H9 (cell line): Measurements from ENCODE around the gene OSBPL8. TPM values are rescaled to one million over a fixed set of nuclear protein-coding genes. Genes with fewer than 3 reads are reported as not detected.

ENCODE experiments used
- DNase-seq: peaks from one replicate; pipeline ENCODE4 v3.0.0-alpha.2; 2017
- H2AFZ ChIP-seq: one replicate; pipeline ENCODE4 v1.6.1; 2013; ENCODE audit warnings: mild to moderate bottlenecking, low read length, control low read depth, moderate library complexity
- H2AK5ac ChIP-seq: 2 replicates; pipeline ENCODE4 v1.6.1; 2013; ENCODE audit warnings: low read length, control low read depth, mixed read lengths; ENCODE audit not compliant: insufficient read length
- H2BK120ac ChIP-seq: one replicate; pipeline ENCODE4 v1.6.1; 2013; ENCODE audit warnings: low read depth, mild to moderate bottlenecking, low read length, control low read depth, inconsistent platforms; ENCODE audit not compliant: poor library complexity, severe bottlenecking
- H2BK12ac ChIP-seq: 2 replicates; pipeline ENCODE4 v1.6.1; 2013; ENCODE audit warnings: low read length, control low read depth, mixed read lengths, low read depth; ENCODE audit not compliant: insufficient read length
- H2BK15ac ChIP-seq: 2 replicates; pipeline ENCODE4 v1.6.1; 2013; ENCODE audit warnings: low read depth, low read length, control low read depth
- H2BK20ac ChIP-seq: one replicate; pipeline ENCODE4 v1.6.1; 2013; ENCODE audit warnings: low read depth, mild to moderate bottlenecking, low read length, control low read depth, inconsistent platforms; ENCODE audit not compliant: poor library complexity, severe bottlenecking
- H2BK5ac ChIP-seq: 2 replicates; pipeline ENCODE4 v1.6.1; 2013; ENCODE audit warnings: low read length, control low read depth, mixed read lengths; ENCODE audit not compliant: insufficient read length
- H3K14ac ChIP-seq: 2 replicates; pipeline ENCODE4 v1.6.1; 2013; ENCODE audit warnings: low read length, control low read depth; ENCODE audit not compliant: insufficient read depth
- H3K18ac ChIP-seq: 2 replicates; pipeline ENCODE4 v1.6.1; 2013; ENCODE audit warnings: low read depth, mild to moderate bottlenecking, mixed read lengths, low read length, control low read depth; ENCODE audit not compliant: insufficient read length
- H3K23ac ChIP-seq: 2 replicates; pipeline ENCODE4 v1.6.1; 2013; ENCODE audit warnings: low read length, control low read depth, mixed read lengths, low read depth; ENCODE audit not compliant: insufficient read length
- H3K23me2 ChIP-seq: 2 replicates; pipeline ENCODE4 v1.6.1; 2013; ENCODE audit warnings: low read depth, mild to moderate bottlenecking, mixed read lengths, low read length, control low read depth; ENCODE audit not compliant: insufficient read length, poor library complexity, severe bottlenecking
- H3K27ac ChIP-seq: 2 replicates; pipeline ENCODE4 v1.5.1; 2013; ENCODE audit warnings: low read length, control low read depth, mixed read lengths, low read depth; ENCODE audit not compliant: insufficient read length
- H3K27me3 ChIP-seq: 2 replicates; pipeline ENCODE4 v1.6.1; 2013; ENCODE audit warnings: low read length, control low read depth, inconsistent platforms; ENCODE audit not compliant: insufficient read depth
- H3K4ac ChIP-seq: 2 replicates; pipeline ENCODE4 v1.6.1; 2013; ENCODE audit warnings: low read depth, mild to moderate bottlenecking, control low read depth, inconsistent platforms, low read length, moderate library complexity
- H3K4me1 ChIP-seq: 2 replicates; pipeline ENCODE4 v1.6.1; 2013; ENCODE audit warnings: low read length, control low read depth, inconsistent platforms; ENCODE audit not compliant: insufficient read depth
- H3K4me2 ChIP-seq: 2 replicates; pipeline ENCODE4 v1.6.1; 2013; ENCODE audit warnings: low read length, control low read depth, mixed read lengths; ENCODE audit not compliant: insufficient read length, insufficient read depth
- H3K56ac ChIP-seq: 2 replicates; pipeline ENCODE4 v1.6.1; 2013; ENCODE audit warnings: low read depth, mild to moderate bottlenecking, mixed read lengths, low read length, control low read depth; ENCODE audit not compliant: insufficient read length
- H3K79me1 ChIP-seq: 2 replicates; pipeline ENCODE4 v1.6.1; 2013; ENCODE audit warnings: low read depth, mild to moderate bottlenecking, moderate library complexity, low read length, control low read depth, inconsistent platforms; ENCODE audit not compliant: insufficient read depth, poor library complexity, severe bottlenecking
- H3K79me2 ChIP-seq: 2 replicates; pipeline ENCODE4 v1.6.1; 2013; ENCODE audit warnings: low read length, control low read depth, inconsistent platforms; ENCODE audit not compliant: insufficient read depth
- H3K9ac ChIP-seq: 2 replicates; pipeline ENCODE4 v1.6.1; 2013; ENCODE audit warnings: low read length, control low read depth, mixed read lengths; ENCODE audit not compliant: insufficient read length; ENCODE audit errors: extremely low read depth
- H3K9me3 ChIP-seq: one replicate; pipeline ENCODE4 v1.6.1; 2013; ENCODE audit warnings: low read depth, low read length, inconsistent platforms; ENCODE audit not compliant: control insufficient read depth
- H3T11ph ChIP-seq: one replicate; pipeline ENCODE4 v1.6.1; 2013; ENCODE audit warnings: mild to moderate bottlenecking, low read length, control low read depth, inconsistent platforms
- H4K20me1 ChIP-seq: one replicate; pipeline ENCODE4 v1.6.1; 2013; ENCODE audit not compliant: control insufficient read depth, insufficient read length, insufficient read depth
- H4K5ac ChIP-seq: 2 replicates; pipeline ENCODE4 v1.6.1; 2013; ENCODE audit warnings: low read depth, mild to moderate bottlenecking, mixed read lengths, low read length, control low read depth; ENCODE audit not compliant: insufficient read length
- H4K8ac ChIP-seq: replicated peaks from 2 replicates; pipeline ENCODE4 v1.6.1; 2013; ENCODE audit warnings: low read length, control low read depth, mixed read lengths, low read depth; ENCODE audit not compliant: insufficient read length
- H4K91ac ChIP-seq: 2 replicates; pipeline ENCODE4 v1.6.1; 2013; ENCODE audit warnings: low read depth, mild to moderate bottlenecking, moderate library complexity, mixed read lengths, low read length, control low read depth; ENCODE audit not compliant: insufficient read length
- H3K27ac Mint-ChIP-seq, 3 experiments: 2 replicates in 2 of 3; 3 replicates in 1 of 3; pipeline ENCODE4 v1.8.0; 2020 to 2021; ENCODE audit warnings: mixed read lengths in 3 of 3, mild to moderate bottlenecking in 1 of 3, moderate library complexity in 1 of 3
- H3K27me3 Mint-ChIP-seq: 2 replicates; pipeline ENCODE4 v1.8.0; 2021; ENCODE audit warnings: low read depth, mild to moderate bottlenecking, moderate library complexity, mixed read lengths
- H3K36me3 Mint-ChIP-seq, 3 experiments: 2 replicates in 2 of 3; 3 replicates in 1 of 3; pipeline ENCODE4 v1.8.0; 2020 to 2021; ENCODE audit warnings: low read depth in 3 of 3, mixed read lengths in 3 of 3; ENCODE audit not compliant: insufficient read depth in 1 of 3
- H3K4me1 Mint-ChIP-seq, 2 experiments: 2 replicates each; pipeline ENCODE4 v1.8.0; 2020; ENCODE audit warnings: mixed read lengths in 2 of 2
- H3K4me3 Mint-ChIP-seq, 2 experiments: 2 replicates in 1 of 2; 3 replicates in 1 of 2; pipeline ENCODE4 v1.8.0; 2020 to 2021; ENCODE audit warnings: mild to moderate bottlenecking in 2 of 2, mixed read lengths in 2 of 2, moderate library complexity in 1 of 2
- H3K9me3 Mint-ChIP-seq, 2 experiments: 2 replicates in 1 of 2; 3 replicates in 1 of 2; pipeline ENCODE4 v1.8.0; 2020; ENCODE audit warnings: mild to moderate bottlenecking in 2 of 2, mixed read lengths in 2 of 2, moderate library complexity in 1 of 2
- CTCF ChIP-seq: fragments of 200-600 bp; sonication (generic); conservative IDR thresholded peaks from 3 replicates; pipeline ENCODE4 v1.8.0; 2021; ENCODE audit warnings: antibody characterized with exemption, mild to moderate bottlenecking
- WGBS: extraction: QIAGEN DNeasy Blood & Tissue Kit; methylation state at CpG from one replicate; pipeline ENCODE4 v1.1.7; 2013; ENCODE audit warnings: missing lambda C conversion rate, low lambda C conversion rate, mixed read lengths; ENCODE audit not compliant: insufficient read length; ENCODE audit errors: extremely low coverage; 5-methylcytosine and 5-hydroxymethylcytosine counted together
- total RNA-seq: library from RNA; stranded (reverse); gene quantifications from 2 replicates; pipeline ENCODE4 v1.2.1, GENCODE V29; 2021

Gene OSBPL8
- total RNA-seq, 1 experiment from 2014 or later = 61.2 TPM

GRCh38 chr12:76554405-76555230, 5.0 kb downstream of the OSBPL8 start:
- H2BK20ac ChIP-seq = no peak overlapping the region
- no peak overlapping the region for H3K56ac ChIP-seq
- H3K4me3 Mint-ChIP-seq = no peak overlapping the region
- H3K79me1 ChIP-seq = peaks cover 6% of the 10 kb centered on the region
- H3K79me2 ChIP-seq = peaks cover 12% of the 10 kb centered on the region; the same call in 1 of the 2 replicates
- H3K4ac ChIP-seq = no peak overlapping the region
- peaks cover 4% of the 10 kb centered on the region for H3K23me2 ChIP-seq
- H3K14ac ChIP-seq = no peak overlapping the region
- no peak overlapping the region for H3K27ac ChIP-seq
- H2BK120ac ChIP-seq = no peak overlapping the region
- H3K4me1 Mint-ChIP-seq = peaks cover 16 to 28% of the 10 kb centered on the region in 2 experiments
- H2AFZ ChIP-seq = no peak overlapping the region
- no peak overlapping the region for H2BK5ac ChIP-seq
- H4K91ac ChIP-seq = no peak overlapping the region
- no peak overlapping the region; a peak in 1 of 7 replicates for H3K27ac Mint-ChIP-seq
- no peaks in the 10 kb centered on the region for H4K20me1 ChIP-seq
- no peaks in the 10 kb centered on the region for H3K9me3 ChIP-seq
- no peak overlapping the region for H2BK12ac ChIP-seq
- H3K36me3 Mint-ChIP-seq = no peaks in the 10 kb centered on the region
- no peaks in the 10 kb centered on the region for H3K9me3 Mint-ChIP-seq
- no peak overlapping the region for H3T11ph ChIP-seq
- H3K4me2 ChIP-seq = no peak overlapping the region
- no peaks in the 10 kb centered on the region for H3K4me1 ChIP-seq
- no peak overlapping the region for H2BK15ac ChIP-seq
- no peak overlapping the region for H3K9ac ChIP-seq
- H4K8ac ChIP-seq = no peak overlapping the region
- no peak overlapping the region for H3K23ac ChIP-seq
- no peak overlapping the region for H3K18ac ChIP-seq
- no peaks in the 10 kb centered on the region for H3K27me3 Mint-ChIP-seq
- no peak for DNase-seq
- no peak for TF ChIP-seq CTCF
- H3K27me3 ChIP-seq = no peaks in the 10 kb centered on the region
- no CpG with 5 or more reads among the region's 2 CpGs for WGBS
- H2AK5ac ChIP-seq = no peak overlapping the region
- no peak overlapping the region for H4K5ac ChIP-seq
